Measurements from ENCODE around the gene AUH.
"Not testable (repeated sequence)": the region's sequence is repeated elsewhere in the genome, so short reads cannot be mapped to it uniquely, and the experiment has no call there.

The AUH gene

DNA sequence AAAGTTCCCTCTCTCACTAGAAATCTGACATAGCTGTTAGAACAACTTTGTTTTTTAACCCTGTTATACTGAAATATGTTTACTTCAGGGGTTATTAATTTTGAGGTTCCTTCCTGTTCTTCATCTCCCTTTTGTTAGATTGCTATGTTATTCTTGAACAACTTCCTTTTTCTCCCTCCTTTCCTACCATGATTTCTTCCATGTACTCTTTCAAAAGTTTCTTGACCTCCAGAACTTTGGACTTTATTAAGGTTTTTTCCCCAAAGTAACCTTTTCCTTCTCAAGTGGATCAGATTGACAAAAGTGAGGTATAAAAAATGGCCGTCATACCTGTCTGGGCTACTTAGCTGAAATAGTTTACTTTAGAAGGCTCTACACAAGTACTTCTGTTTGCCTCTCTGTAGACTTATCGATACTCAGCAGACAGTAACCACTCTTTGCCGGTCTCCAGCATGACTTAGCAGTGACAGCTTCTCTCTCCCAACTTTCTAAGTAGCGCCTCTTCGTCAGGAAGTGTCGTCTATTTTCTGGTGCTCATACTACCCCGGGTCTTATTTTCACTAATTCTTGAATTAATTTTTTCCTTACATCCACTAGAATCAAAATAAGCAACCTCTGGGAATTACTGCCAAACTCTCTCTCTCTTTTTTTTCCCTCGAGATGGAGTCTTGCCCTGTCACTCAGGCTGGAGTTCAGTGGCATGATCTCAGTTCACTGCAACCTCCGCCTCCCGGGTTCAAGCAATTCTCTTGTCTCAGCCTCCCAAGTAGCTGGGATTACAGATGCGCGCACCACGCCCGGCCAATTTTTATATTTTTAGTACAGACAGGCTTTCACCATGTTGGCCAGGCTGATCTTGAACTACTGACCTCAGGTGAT lies 42.2 kb upstream of the AUH start:
- Histone ChIP-seq H3K36me3 (ENCODE audit: insufficient read depth, low read length) (no peaks in the 10 kb centered on the region), H3K9me3 (ENCODE audit: low read depth, low read length) (no peaks in the 10 kb centered on the region), H3K27ac (no peak overlapping the region), H3K4me3 (no peak overlapping the region), H3K9ac (ENCODE audit: insufficient read length) (no peak overlapping the region)
- no peak for DNase-seq (ENCODE audit: low read depth, low spot score)
- TF ChIP-seq POLR2AphosphoS5 (IDR thresholded peaks at IDR 0.05; ENCODE audit: borderline replicate concordance, low read depth, low read length) (no peak), EZH2 (IDR thresholded peaks at IDR 0.05) (no peak), FOXP2 (optimal IDR thresholded peaks at IDR 0.05; ENCODE audit: control extremely low read depth, extremely low read length, insufficient read depth) (no peak)

DNA sequence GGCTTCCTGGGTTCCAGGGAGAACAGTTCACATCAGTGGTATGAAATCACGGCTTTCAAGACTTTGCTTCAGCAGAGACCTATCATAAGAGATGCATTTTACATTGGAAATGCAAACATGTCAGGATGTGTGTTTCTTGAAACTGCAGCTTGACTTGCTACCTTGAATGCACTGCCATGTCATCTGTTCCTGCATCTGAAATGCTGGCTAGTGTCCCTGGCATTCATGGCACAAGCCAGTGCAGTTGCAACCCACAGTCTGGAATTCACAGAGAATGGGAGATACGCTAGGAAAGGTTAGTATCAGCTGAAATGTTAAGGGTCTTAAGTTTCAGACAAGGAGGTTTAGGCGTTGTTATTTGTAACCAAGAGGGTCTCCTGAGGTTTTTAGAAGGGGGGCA lies 37.2 kb upstream of the AUH start:
- no peak for TF ChIP-seq EZH2 (IDR thresholded peaks at IDR 0.05)
- no peak for TF ChIP-seq POLR2AphosphoS5 (IDR thresholded peaks at IDR 0.05; ENCODE audit: borderline replicate concordance, low read depth, low read length)
- TF ChIP-seq FOXP2 (optimal IDR thresholded peaks at IDR 0.05; ENCODE audit: control extremely low read depth, extremely low read length, insufficient read depth): no peak
- H3K4me3 ChIP-seq: no peak overlapping the region
- no peak overlapping the region for H3K27ac ChIP-seq
- H3K9me3 ChIP-seq (ENCODE audit: low read depth, low read length): no peaks in the 10 kb centered on the region
- no peak overlapping the region for H3K9ac ChIP-seq (ENCODE audit: insufficient read length)
- no peak for DNase-seq (ENCODE audit: low read depth, low spot score)
- no peaks in the 10 kb centered on the region for H3K36me3 ChIP-seq (ENCODE audit: insufficient read depth, low read length)

DNA sequence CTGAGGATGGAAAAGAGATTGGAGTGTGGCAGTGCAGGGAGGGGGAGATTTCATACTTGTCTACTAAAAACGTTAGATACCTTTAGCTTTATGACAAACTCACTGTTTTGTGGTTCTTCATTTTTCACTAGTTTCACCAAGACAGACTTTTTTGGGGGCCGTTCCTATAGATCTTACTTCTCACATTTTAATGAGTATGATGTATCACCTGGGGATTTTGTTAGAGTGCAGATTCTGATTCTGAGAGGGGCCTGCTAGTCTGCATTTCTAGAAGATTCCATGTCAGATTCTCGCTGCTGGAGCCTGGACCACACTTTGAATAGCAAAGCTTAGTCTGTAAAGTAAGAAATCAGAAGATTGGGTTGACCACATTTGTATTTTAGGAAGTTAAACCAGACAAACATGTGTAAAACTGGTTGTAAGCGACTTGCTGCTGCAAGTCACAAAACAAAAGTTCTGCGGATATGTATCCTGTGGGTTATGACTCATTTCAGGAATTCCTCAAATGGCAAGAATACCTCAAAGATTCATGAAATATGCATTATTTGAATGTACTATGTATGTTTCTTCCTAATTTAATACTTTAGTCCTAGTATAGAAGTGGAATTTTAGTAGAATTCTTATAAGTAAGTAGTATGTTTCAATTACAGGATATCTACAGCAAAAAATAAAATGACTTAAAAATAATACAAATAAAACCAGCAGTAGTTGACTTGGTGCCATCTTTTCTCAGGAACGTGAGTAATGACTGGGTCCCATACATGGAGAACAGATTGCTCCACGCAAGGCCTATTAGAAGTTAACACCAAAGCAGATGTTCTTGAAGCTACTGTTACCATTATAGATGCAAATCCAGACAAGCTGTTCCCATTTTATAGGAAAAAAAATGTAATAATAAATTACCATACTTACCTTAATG lies 34.1 kb upstream of the AUH start:
- Histone ChIP-seq H3K9ac (ENCODE audit: insufficient read length) (no peak overlapping the region), H3K36me3 (ENCODE audit: insufficient read depth, low read length) (no peaks in the 10 kb centered on the region), H3K9me3 (ENCODE audit: low read depth, low read length) (no peaks in the 10 kb centered on the region), H3K4me3 (no peak overlapping the region), H3K27ac (0 out of 2 replicates have a peak overlapping the region, but pooled peaks have one; percentile 29)
- no peak for TF ChIP-seq FOXP2 (optimal IDR thresholded peaks at IDR 0.05; ENCODE audit: control extremely low read depth, extremely low read length, insufficient read depth)
- no peak for TF ChIP-seq POLR2AphosphoS5 (IDR thresholded peaks at IDR 0.05; ENCODE audit: borderline replicate concordance, low read depth, low read length)
- no peak for TF ChIP-seq EZH2 (IDR thresholded peaks at IDR 0.05)
- DNase-seq (ENCODE audit: low read depth, low spot score): no peak

DNA sequence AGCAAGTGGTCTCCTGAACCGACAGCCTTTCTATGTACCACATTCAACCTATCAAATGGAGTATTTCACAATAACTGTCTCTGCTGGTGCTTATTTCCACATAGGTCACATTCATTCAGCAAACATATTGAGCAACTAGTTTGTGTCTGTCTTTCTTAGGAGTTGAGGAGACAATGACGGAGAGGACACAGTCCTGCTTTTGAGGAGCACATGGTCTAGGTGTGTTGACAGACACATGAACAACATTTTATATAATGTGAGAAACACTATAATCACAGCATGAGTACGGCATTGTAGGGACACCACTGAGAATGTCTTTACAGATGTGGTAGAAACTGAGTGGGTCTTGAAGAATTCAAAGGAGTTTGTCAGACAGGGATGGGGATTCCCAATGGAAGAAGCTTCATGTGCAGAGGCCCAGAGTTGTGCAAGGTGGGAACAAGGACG lies 33.4 kb upstream of the AUH start:
- no peaks in the 10 kb centered on the region for H3K36me3 ChIP-seq (ENCODE audit: insufficient read depth, low read length)
- TF ChIP-seq POLR2AphosphoS5 (IDR thresholded peaks at IDR 0.05; ENCODE audit: borderline replicate concordance, low read depth, low read length) (no peak), EZH2 (IDR thresholded peaks at IDR 0.05) (no peak), FOXP2 (optimal IDR thresholded peaks at IDR 0.05; ENCODE audit: control extremely low read depth, extremely low read length, insufficient read depth) (no peak)
- H3K9ac ChIP-seq (ENCODE audit: insufficient read length): no peak overlapping the region
- no peak for DNase-seq (ENCODE audit: low read depth, low spot score)
- no peak overlapping the region for H3K27ac ChIP-seq
- H3K9me3 ChIP-seq (ENCODE audit: low read depth, low read length): no peaks in the 10 kb centered on the region
- H3K4me3 ChIP-seq: no peak overlapping the region

DNA sequence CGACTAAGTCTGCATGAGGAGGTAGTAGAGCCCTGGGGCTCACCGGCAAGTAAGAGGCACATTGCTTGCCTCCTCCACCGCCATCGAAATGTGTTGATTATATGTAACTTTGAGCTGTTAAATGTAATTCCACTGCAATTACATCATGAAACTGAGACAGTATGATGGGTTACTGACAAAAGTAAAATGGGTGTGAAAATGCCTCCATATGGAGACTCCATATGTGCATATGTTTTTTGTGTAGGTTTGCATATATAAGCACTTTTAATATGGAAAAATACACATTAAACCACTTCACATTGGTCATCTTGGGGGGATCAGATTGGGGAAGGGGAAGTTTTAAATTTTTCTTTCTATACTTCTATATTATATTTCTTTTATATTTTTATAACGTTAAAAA lies 32.1 kb upstream of the AUH start:
- no peak for TF ChIP-seq FOXP2 (optimal IDR thresholded peaks at IDR 0.05; ENCODE audit: control extremely low read depth, extremely low read length, insufficient read depth)
- TF ChIP-seq EZH2 (IDR thresholded peaks at IDR 0.05): no peak
- TF ChIP-seq POLR2AphosphoS5 (IDR thresholded peaks at IDR 0.05; ENCODE audit: borderline replicate concordance, low read depth, low read length): no peak
- Histone ChIP-seq H3K9me3 (ENCODE audit: low read depth, low read length) (no peaks in the 10 kb centered on the region), H3K27ac (no peak overlapping the region), H3K36me3 (ENCODE audit: insufficient read depth, low read length) (no peaks in the 10 kb centered on the region), H3K9ac (ENCODE audit: insufficient read length) (no peak overlapping the region), H3K4me3 (no peak overlapping the region)
- no peak for DNase-seq (ENCODE audit: low read depth, low spot score)

DNA sequence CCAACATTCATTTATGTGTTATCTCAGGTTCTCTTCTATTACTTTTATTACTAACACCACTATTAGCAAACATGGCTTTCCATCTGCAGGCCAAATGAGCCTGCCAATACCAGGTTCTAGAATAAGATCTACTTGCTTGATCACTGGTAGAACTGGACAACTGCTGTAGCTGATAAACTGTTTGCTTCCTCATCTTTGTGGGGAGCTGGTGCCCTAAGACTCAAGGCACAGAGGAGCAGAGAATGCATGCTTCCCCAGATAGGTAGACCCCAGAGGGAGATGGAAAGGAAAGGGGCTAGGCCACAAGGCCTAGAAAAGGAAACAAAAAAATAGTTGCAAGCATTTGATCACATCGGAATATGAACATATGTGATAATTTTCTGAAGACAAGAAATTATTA lies 30.7 kb upstream of the AUH start:
- TF ChIP-seq POLR2AphosphoS5 (IDR thresholded peaks at IDR 0.05; ENCODE audit: borderline replicate concordance, low read depth, low read length) (no peak), FOXP2 (optimal IDR thresholded peaks at IDR 0.05; ENCODE audit: control extremely low read depth, extremely low read length, insufficient read depth) (no peak), EZH2 (IDR thresholded peaks at IDR 0.05) (no peak)
- no peak for DNase-seq (ENCODE audit: low read depth, low spot score)

DNA sequence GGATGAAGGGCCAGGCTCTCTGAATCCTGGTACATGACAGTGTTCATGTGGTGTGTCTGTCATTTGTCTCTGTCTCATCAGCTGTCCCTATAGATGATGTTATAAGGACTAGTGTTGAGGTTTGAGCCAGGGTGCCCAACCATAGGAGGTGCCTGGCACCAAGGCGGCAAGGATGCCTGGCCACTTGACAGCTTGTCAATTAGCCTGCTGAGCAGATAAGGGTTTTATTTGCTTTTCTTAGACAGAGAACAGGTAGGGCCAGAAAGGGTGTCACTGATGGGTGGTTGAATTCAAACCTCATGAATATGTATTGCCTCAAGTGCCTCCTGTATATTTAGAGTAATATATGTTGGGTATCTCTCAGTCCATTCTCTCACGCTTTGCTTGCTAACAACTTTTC lies 30.1 kb upstream of the AUH start:
- H3K4me3 ChIP-seq: no peak overlapping the region
- H3K9ac ChIP-seq (ENCODE audit: insufficient read length): no peak overlapping the region
- H3K36me3 ChIP-seq (ENCODE audit: insufficient read depth, low read length): no peaks in the 10 kb centered on the region
- H3K27ac ChIP-seq: no peak overlapping the region
- no peak for DNase-seq (ENCODE audit: low read depth, low spot score)
- no peaks in the 10 kb centered on the region for H3K9me3 ChIP-seq (ENCODE audit: low read depth, low read length)
- TF ChIP-seq FOXP2 (optimal IDR thresholded peaks at IDR 0.05; ENCODE audit: control extremely low read depth, extremely low read length, insufficient read depth): no peak
- TF ChIP-seq POLR2AphosphoS5 (IDR thresholded peaks at IDR 0.05; ENCODE audit: borderline replicate concordance, low read depth, low read length): no peak
- no peak for TF ChIP-seq EZH2 (IDR thresholded peaks at IDR 0.05)

More for the DNA sequence above, 30.7 kb upstream of the AUH start:
- no peak overlapping the region for H3K27ac ChIP-seq
- H3K9me3 ChIP-seq (ENCODE audit: low read depth, low read length): no peaks in the 10 kb centered on the region
- H3K9ac ChIP-seq (ENCODE audit: insufficient read length): no peak overlapping the region
- H3K36me3 ChIP-seq (ENCODE audit: insufficient read depth, low read length): no peaks in the 10 kb centered on the region
- no peak overlapping the region for H3K4me3 ChIP-seq

DNA sequence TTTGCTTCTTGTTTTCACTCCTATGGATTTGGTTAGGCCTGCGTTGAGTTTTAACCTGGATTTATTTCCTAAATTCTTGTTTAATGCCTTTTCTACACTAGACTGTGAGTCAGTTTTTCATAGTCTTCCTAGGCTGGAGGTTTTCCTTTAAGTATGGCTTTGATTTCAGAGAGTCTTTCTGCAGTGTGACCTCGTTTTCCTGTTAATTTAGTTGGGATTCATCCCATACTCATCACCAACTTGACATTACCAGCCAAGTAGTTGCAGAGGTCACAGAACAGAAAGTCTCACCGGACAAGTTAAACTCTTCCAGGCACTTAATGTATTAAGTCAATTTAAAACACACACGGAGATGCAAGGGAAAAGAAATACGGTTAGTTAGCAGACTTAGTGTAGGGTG lies 29.7 kb upstream of the AUH start:
- no peak overlapping the region for H3K4me3 ChIP-seq
- no peak for DNase-seq (ENCODE audit: low read depth, low spot score)
- no peaks in the 10 kb centered on the region for H3K36me3 ChIP-seq (ENCODE audit: insufficient read depth, low read length)
- no peak overlapping the region for H3K9ac ChIP-seq (ENCODE audit: insufficient read length)
- no peak overlapping the region for H3K27ac ChIP-seq
- no peaks in the 10 kb centered on the region for H3K9me3 ChIP-seq (ENCODE audit: low read depth, low read length)
- no peak for TF ChIP-seq EZH2 (IDR thresholded peaks at IDR 0.05)
- TF ChIP-seq FOXP2 (optimal IDR thresholded peaks at IDR 0.05; ENCODE audit: control extremely low read depth, extremely low read length, insufficient read depth): no peak
- TF ChIP-seq POLR2AphosphoS5 (IDR thresholded peaks at IDR 0.05; ENCODE audit: borderline replicate concordance, low read depth, low read length): no peak

- H3K9me3 ChIP-seq (ENCODE audit: low read depth, low read length); DNase-seq (ENCODE audit: low read depth, low spot score); H3K36me3 ChIP-seq (ENCODE audit: insufficient read depth, low read length); H3K4me3 ChIP-seq; H3K9ac ChIP-seq (ENCODE audit: insufficient read length); H3K27ac ChIP-seq: not testable (repeated sequence)
Measured at GRCh38 chr9:91389686-91390085, 28.0 kb upstream of the AUH start.
